GM11168 (cell line): Measurements from ENCODE around the gene APCDD1L.

ENCODE experiments used
- in situ Hi-C: fragments of 300-500 bp; cut with MboI; formaldehyde crosslinking; loops from one replicate; pipeline ENCODE4 v1.12.0; 2022; ENCODE audit warnings: low sequenced_read_pairs; ENCODE audit not compliant: unreplicated experiment

The APCDD1L gene

DNA sequence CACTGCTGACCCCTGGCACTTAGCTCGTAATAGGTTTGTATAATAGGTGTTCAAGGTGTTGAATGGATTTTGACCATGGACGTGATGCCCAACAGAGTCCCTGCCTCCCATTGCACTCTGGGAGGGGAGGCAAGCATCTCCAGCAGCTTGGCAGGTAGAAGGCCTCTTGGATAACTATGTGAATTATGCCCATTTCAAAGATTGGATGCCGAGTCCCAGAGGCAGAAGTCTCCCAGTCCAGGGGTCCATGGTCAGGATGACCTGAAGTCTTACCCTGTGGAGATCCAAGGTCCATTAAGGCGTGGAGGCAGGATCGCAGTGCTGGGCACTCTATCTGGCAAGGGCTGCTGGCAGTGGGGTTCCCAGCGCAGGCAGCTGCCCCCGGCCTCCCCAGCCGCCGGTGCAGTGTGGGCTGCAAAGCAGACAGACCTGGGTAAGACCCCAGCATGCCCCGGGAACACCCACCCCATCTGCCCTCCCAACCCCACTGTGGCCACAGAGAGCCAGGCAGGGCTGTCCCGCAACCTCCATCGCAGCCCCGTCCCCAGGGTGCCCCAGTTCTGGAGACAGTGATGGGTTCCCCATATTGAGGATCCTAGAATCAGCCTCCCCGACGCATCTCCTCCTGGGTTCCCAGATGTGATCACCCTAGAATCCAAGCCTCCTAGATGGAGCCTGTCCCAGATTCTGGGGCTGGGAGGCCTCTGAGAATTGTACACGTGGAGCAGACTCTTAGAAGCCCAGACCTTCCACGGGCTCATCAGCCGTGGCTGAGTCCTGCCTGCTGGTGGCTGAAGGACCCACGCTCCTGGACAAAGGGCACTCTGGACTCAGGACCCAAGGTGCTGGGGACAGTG is 44.6 kb downstream of the APCDD1L start:
- in situ Hi-C loops = no loop called here

DNA sequence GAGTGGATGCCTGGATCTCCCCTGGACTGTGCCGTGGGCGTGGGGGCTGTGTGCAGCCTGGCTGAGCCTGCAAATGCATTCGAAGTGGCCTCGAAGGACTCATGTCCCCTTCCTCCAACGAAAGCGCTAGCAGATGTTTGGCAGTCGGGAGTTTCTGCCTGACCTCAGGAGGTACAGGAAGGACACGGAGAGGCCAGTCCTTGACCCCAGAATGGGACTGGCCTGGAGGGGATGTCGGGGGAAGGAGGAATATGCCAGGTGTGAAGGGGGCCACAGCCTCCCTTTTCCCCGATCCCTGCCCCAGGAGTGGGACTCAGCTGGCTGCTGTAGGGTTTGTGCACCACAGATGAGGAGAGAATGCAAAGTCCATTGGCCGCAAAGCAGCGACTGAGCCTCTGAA is 45.6 kb downstream of the APCDD1L start:
- in situ Hi-C loops = no loop called here

DNA sequence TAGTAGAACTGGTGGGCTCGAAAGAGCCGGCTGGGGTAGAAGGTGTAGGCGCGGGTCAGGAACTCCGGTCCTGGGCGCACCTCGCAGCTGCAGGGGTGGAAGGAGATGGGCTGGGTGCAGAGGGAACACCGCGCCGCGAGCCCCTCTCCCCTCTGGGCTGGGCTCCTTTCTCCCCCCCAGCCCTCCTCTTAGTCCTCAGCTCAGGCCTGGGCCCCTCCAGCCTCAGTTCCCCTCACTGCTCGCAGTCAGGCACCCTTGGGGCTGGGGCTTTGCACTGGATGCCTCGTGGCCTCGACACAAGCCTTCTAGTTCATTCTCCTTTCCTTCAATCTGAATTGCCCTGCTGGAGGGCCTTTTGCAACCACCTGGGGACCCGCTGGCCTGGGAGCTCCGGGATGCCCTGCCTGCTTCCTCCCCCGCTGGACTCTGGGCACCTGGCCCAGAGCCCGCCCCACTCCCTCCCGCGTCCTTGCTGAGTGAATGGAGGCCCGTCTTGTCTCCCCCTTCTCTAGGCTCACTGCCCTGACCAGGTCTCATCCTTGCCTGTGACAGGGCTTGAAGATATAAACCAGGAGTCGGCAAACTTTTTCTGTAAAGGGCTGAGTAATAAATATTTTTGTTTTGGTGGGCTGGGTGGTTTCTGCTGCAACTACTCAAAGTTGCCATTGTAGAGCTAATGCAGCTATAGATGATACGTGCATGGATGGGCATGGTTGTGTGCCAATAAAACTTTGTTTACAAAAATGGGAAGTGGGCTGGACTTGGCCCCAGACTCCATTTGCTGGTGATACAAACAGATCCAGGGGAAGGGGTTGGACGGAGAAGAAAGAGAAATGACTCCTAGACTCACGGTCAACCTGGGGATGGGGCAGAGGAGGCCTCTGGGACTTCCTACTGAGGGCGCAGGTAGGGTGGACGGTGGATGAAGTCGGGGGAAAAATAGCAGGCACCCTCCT is 47.3 kb downstream of the APCDD1L start:
- in situ Hi-C loops = no loop called here

DNA sequence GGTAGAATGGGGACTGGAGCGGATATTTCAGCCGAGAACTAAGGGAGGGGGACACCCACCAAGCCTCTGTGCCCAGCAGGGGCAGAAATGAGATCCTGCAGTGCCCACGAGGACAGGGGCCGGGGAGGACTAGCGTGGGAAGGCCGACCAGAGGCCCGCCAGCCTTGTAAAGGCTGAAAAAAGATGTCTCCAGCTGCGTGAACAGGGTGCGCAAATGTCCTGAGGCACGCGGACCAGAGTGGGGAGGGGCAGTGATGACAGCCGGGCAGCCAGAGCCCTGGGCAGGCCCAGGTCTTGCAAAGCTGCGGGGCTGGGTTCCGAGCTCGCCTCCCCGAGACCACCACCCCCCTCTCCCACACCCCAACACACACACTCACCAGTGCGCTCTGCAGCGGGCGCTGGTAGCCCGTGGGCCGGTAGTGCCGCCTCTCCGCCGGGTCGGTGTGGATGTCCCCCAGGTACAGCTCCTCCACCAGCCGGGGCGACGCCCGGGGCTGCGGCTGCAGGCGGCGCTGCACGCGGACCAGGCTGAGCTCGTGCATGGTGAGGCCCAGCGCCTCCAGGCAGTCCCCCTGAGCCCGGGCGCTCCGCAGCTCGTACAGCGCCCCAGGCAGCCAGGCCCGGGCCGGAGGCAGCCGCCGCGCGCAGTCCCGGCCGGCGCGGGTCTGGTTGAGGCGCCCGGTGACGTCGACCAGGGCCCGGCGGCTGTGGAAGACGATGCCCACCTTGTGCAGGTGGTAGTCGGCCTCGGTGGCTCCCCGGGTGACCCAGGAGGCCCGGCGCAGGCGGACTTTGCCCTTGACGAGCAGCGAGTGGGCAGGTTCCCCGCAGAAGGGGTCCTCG is 48.2 kb downstream of the APCDD1L start:
- in situ Hi-C loops = no loop called here

- in situ Hi-C loops = no loop called here
Observed at GRCh38 chr20:58466095-58466708, 49.0 kb downstream of the APCDD1L start.

GRCh38 chr20:58464838-58465237 is 50.4 kb downstream of the APCDD1L start:
- in situ Hi-C loops = no loop called here

DNA sequence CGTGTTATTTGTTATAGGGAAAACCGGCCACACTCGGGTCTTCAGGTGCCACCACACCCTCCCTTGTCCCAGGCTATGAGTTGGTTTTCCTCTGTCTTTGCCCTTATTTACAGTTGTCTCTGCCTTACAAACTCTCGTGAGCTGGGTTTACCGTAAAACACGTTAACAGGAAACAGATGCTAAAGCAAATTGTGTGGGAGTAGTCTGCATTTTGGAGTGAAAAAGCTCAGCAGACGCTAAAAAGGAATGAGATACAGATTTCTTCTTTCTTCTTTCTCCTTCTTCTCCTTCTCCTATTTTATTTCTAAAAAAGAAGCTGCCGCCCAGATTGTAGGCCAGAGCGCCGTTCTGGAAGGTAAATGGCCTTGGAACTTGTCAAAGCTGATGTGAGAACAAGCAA is 51.9 kb downstream of the APCDD1L start:
- in situ Hi-C loops = no loop called here

DNA sequence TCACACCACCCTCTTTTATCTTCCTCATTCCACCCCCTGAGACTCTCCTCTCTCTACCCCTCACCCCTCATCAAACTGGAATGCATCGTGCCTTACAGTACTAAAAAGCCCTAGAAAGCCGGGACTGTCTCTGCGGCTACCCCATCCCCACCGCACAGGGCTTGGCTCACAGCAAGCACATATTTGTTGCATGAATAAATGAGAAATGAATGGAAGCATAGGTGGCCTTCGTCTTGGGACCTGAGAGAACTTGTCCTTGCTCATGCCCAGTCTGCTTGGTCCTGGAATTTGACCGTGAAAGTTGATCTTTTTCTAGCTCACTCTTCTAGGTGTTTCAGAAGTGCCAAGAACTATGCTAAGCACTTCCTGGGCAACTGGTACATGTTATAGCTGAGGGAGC is 53.3 kb downstream of the APCDD1L start:
- in situ Hi-C loops = no loop called here

DNA sequence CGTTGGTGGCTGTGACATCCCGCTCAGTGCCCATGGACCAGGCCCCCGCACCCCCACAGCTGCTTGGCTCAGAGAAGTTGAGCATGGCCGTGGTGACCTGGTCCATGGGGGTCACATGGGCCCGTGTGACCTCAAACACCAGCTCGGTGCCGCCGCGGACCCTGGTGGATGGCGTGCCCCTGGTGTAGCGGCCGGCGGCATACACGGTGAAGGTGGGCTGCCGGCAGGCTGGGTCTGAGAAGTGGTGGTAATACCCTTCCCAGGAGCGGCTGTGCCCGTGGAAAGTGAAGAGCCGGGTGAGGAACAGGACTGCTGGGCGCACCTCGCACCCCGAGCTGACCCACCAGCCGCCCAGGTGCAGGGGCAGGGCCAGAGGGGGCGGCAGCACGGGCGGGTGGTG is 54.1 kb downstream of the APCDD1L start:
- in situ Hi-C loops = no loop called here

- in situ Hi-C loops = no loop called here
Observed at GRCh38 chr20:58459058-58459750, 56.0 kb downstream of the APCDD1L start.

DNA sequence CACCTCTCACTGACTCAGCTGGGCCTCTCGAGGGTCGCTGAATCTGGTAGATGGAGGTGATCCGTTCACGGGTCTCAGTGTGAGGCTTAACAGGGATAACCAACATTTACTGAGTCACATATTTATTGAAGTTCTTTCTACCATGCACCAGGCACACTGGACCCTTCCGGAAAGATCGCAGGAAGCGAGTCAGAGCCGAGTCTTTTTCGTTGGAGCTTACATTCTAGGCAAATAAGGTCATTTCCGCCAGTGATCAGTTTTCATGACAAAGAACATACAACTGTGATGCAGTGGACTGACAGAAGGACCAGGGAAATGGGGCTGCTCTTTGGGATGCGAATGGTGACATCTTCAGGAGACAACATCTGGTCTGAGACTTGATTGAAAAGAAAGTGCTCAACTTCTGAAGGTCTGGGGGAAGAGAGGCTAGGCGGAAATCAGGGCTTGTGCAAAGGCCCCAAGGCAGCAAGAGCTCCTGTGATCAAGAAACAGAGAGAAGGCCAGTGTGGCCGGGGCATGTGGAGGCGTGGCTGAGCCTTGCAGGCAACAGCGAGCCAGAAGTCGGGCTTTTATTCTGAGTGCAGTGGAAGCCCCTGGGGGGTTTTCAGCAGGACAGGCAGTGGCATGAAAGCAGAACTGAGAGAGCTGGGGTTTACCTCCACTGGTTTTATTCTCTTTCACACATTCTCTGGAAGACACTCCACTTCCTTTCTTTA is 56.7 kb downstream of the APCDD1L start:
- in situ Hi-C loops = no loop called here

DNA sequence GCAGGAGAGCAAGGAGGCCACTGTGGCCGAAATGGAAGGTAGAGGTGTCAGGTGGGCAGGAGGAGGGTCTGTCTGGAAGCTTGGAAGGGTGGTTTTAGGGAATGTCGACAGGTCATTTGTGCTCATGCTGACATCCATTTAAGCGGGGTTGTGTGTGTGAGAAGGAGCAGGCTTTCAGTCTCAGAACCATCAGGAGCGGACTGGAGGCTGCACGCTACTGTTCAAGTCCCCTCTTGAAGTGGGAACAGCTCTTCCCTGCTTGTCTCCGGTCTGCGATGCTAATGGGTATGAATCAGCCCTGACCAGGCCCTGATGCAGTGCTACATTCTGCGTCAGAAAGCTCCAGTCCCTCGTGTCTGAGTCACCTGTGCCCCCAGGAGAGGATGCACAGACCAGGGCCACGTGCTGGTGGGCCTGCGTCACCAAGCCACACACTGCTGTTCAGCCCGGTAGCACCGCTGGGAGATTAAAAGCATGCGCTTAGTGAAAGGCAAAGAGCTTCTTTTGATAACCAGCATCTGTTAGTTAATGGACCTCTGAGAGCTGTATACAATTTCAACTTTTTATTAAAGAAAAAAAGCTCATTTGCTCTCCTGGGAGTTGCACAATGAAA is 58.0 kb downstream of the APCDD1L start:
- in situ Hi-C loops = no loop called here

DNA sequence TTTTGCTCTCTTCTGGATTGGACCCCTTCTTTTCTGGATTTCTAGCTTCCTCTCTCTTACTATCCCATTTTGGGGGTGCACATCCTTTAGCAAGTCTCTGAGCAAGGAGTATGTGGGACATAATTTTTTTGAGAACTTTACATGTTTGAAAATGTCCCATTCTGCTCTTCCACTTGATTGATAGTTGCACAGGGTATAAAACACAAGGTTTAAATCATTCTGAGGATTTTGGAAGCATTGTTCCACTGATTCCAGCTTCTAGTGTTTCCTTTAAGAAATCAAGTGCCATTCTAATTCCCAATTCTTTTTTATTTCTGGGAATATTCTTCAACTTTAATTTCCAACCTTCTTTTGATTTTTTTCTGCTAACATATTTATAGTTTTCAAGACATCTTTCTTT is 60.7 kb downstream of the APCDD1L start:
- in situ Hi-C loops = no loop called here

DNA sequence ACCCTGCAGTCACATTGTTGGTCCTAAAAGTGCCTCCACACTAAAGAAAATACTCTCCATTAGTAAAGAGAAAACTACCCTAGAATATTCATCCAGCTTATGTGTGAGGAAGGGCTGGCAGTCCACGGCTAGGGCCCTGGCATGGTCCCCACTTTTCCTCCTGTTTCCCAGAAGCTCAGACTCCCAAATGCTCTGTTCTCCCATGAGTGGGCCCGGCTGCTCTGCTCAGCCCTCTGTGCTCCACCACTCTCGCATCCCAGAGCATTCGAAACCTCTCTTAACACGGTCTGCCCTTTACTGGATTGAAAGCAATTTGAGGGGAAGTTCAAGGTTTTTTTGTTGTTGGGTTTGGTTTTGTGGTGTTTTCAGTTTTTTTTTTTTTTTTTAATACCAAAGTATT is 61.8 kb downstream of the APCDD1L start:
- in situ Hi-C loops = no loop called here

DNA sequence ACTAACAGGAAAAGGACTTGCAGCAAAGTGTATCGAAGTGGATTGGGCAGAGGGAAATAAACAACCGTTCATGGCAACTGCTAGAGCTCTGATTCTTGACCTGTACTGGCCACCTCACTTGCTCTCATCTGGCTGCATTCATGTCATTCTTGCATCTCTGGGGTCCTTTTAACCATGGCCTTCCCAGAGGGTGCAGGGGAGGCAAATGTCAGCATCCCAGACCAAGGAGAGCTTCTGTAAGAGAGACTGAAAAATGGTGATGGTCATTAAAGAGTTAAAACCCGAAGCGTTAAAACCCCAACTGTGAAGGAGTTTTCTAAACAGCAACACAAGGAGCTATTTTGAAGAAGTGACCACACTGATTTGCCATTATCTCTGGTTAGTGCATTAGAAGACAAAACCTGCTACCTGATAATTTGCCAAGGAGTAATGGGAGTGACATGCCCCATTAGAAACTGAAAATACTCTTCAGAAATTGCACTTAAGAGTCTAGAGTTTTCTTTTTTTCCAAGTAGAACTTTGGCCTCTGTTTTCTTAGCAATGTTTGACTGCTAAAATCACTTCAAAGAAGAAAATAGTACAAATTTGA is 62.4 kb downstream of the APCDD1L start:
- in situ Hi-C loops = no loop called here

DNA sequence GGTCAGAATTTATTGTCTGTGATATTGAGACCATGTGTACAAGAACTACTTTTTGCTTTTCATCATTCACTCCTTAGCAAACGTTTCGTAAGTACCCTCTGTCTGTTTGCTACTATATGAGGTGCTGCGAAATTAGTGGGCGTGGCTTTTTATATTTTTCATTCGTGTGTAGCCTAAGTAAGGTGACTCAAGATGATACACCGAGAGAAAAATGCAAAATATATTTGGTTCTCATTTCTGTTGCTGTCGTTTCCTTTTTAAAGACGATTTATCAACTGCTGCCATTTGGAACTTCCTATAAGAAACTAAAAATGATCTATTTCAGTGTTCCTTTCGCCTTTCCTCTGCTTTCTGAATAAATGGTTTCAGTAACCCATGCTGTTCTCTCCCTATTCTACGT is 64.9 kb downstream of the APCDD1L start:
- in situ Hi-C loops = no loop called here

GRCh38 chr20:58449681-58450221 is 65.4 kb downstream of the APCDD1L start:
- in situ Hi-C loops = no loop called here

- in situ Hi-C loops = no loop called here
Observed at GRCh38 chr20:58448958-58449357, 66.2 kb downstream of the APCDD1L start.
